AG08396 (cell line): Measurements from ENCODE around the gene LGI1.

Experiments used
- DNase-seq: peaks from one replicate; pipeline ENCODE4 v3.0.0; 2012; ENCODE audit warnings: low spot score, mixed read lengths

Gene LGI1

DNA sequence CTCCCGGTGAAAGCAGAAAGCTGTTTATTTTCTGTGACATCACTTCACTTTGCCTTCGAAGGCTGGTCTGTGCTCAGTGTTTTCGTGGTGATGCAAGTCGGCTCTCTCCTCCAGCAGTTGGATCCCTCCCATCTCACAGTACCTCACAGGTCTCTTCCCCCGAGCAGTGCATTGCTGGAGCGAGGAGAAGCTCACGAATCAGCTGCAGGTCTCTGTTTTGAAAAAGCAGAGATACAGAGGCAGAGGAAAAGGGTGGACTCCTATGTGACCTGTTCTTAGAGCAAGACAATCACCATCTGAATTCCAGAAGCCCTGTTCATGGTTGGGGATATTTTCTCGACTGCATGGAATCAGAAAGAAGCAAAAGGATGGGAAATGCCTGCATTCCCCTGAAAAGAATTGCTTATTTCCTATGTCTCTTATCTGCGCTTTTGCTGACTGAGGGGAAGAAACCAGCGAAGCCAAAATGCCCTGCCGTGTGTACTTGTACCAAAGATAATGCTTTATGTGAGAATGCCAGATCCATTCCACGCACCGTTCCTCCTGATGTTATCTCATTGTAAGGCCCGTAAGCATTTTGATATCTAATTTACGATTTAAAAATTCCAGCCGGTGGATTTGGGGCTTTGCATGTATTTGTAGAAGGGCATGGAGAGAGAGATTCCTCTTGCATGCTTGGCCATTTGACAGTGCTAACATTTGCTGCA lies at the start of gene LGI1:
Gene LGI1, plus strand, starts transcription at position 136 of the 707 bp plus-strand sequence. Its CDS starts 209 bp downstream, at position 345.
- DNase-seq, result no peak

DNA sequence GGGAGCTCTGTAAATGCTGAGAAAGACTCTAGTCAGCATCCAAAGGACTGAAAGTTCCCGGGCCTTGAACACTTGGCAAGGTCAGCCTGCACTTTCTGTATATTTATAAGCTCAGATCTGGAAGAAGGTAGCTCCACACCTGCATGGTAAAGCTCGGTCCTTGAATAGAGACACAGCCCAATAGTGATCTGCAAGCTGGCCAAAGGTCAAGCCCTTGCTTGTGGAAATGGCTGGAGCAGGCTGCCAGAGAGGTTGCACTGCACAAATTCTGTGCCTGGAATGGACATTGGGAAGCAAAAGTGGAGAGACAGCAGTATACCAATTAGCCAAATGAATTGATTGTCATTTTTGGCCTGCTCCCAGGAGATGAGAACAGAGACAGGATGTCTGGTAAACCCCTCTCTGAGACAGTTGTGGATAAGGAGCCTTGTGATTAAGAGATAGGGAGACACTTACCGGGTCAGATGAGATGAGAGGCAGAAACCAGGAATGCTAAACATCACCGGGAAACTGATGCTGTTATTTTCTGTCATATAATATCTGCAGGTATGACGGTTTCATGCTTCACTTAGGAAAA lies 47.3 kb upstream of the LGI1 start:
- no peak for DNase-seq

DNA sequence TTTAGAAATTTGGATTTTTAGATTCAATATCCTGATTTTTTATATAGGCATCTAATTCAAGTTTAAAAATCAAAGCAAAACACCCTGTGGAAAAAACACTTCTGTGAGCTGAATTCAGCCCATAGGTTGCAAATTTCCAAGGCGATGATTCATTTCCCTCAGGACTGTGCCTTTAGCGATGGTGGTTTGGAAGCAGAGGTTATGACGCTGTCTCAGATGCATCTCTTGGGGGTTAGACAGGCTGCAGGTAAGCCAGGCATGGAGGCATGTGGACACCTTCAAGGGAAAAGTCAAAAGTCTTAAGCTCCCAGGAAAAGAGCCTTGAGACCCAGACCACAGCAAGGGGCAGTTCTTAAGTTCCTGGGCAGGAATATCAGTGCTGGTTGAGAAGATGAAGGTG lies 45.8 kb upstream of the LGI1 start:
- DNase-seq, result no peak

DNA sequence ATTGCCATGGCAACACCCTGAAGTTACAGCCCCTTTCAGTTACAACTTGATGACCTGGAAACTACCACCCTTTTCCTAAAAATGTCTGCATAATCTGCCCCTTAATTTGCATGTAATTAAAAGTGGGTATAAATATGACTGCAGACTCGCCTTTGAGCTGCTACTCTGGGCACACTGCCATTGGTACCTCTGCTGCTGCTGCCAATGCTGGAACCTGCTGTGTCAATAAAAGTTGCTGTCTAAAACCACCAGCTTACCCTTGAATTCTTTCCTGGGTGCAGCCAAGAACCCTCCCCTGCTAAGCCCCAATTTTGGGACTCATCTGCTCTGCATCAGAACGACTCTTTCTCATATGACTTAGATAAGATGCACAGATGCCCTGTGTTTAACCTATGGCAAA lies 45.1 kb upstream of the LGI1 start:
- no peak for DNase-seq

DNA sequence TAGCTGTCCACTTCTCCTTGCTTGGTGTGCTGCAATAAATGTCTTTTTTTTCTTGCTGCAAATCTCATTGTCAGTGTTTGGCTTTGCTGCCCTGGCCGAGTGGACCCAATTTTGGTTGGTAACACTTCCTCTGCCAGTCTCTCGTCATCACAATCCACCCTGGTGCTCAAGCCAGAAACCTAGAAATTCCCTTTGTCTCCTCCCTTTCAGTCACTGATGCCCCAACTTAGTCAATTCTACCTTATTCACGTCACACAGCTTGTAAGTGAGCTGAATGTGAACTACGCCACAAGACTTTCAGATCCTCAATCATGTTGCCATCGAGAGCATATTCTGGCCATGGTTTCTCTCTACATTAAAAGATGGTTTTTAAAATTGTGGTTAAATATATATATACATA lies 42.4 kb upstream of the LGI1 start:
- DNase-seq, result no peak

DNA sequence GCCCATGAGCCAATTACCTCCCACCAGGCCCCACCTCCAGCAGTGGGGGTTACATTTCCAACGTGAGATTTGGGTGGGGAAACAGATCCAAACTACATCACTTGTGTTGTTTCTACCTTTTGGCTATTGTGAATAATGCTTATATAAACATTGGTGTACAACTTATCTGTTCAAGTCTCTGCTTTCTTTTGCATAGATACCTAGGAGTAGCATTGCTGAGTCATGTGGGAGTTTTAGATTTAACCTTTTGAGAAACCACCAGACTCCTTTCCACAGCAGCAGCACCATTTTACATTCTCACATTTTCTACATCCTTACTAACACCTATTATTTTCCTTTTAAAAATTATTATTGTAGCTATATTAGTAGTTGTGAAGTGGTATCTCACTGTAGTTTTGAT lies 41.0 kb upstream of the LGI1 start:
- no peak for DNase-seq

DNA sequence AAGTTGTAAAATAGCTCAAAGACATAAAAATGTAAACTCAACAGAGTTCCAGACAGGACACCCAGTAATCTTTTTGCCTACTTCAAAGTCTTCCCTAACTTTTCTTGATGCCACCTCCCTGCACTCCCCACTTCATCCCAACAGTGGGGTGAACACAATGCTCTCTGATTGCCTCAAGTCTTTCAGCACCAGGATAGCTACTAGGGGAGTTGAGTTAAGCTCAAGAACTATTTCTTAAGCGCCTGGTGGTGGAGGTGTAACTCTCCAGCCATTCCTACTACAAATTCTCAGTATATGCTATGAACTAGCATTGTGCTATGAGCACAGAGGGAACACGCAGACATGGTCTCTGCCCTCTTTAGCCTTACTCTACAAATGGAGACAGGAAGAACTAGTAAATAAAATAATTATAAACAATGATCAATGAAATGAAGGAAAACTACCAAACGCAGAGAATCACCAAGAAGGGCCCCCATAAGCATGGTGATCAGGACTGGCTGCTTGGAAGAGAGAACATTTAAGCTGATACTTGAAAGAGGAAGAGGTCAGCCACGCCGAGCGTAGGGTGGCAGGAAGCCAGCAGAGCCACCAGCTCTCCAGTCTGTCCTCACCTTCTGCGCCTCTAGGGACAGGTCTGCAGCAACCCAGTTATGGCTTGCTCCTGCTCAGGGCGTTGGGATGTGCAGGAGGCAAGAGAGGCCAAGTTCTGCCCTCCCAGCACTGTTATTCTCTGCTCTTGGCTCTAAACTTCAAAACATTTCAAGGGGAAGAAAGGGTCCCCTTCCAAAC lies 38.6 kb upstream of the LGI1 start:
- no peak for DNase-seq

DNA sequence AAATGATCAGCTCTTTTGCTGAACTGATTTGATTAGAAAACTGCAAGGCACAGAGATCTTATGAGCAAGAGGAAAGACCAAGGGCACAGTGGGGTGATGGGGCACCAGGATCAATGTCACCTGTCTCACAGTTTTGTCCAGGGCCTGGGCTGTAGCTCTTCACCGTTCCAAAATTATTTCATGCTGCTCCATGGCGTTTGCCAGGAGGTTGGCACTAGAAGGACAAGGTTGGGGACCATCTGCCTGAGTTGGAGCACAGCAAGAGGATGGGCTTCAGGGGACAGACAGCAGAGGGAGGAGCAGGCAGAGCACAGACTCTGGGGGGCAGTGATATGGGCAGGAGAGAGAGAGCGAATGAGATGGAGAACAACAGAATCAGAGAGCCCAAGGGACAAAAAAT lies 37.8 kb upstream of the LGI1 start:
- no peak for DNase-seq

DNA sequence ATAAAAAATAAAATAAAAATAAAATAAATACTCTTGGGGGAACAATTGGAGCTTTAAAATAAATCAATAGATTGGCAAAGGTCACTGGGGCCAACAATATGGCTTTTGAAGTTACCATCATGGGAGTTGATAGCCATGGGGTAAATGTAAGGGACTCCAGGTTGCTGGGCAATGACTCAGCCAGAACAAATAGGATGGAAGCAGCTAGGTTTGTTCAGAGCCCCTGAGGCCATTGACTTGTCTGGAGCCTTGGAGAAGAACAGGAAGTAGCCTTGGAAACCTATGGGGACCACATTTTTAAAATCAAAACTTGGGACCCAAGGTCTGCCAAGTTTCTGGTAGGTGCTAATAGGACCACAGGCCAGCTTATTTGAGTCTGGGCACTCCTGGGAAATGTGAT lies 35.2 kb upstream of the LGI1 start:
- no peak for DNase-seq

DNA sequence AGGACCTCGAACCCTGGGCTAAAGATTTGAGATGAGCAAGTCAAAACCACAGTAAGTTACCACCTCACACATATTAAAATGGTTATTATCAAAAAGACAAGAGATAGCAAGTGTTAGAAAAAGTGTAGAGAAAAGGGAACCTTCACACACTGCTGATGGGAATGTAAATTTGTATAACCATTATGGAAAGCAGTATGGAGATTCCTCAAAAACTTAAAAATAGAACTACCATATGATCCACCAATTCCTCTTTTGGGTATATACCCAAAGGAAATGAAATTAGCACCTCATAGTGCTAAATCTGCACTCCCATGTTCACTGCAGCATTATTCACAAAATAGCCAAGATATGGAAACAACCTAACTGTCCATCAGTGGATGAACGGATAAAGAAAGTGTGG lies 34.6 kb upstream of the LGI1 start:
- no peak for DNase-seq

DNA sequence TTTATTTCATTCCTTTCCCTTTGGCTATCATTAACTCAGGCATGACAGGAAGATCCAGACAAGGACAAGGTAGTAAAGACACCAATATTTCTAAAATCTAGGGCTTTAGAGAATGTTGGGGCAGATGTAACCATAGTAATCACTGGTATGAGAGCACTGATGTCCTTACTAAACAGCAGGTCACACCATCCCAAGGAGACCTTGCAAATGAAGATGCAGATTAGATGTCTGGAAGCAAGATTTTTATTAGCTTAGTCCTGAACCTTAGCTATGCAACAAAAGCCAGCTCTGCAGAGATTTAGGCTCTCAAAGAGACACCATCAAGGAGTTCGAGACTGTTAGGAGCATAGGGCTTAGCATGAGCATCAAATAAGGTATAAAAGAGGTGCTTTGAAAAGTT lies 31.7 kb upstream of the LGI1 start:
- no peak for DNase-seq

DNA sequence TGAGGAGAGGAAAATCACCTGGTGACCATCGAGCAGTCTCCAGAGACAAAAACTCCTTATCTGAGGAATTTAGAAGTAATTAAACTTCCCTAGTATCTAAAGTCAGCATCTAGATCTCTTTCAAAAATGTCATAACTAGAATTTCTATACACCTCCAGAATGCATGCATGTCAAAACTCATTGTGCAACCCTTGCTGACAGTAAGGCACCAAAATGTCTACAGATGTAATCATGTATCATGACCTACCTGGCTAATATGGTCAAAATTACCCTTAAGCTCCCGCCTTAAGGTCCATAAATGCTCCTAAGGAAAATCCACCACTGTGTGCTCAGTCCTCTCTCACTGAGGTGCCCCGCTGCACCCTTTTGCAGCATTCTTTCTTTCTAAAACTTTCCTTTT lies 16.4 kb upstream of the LGI1 start:
- no peak for DNase-seq

DNA sequence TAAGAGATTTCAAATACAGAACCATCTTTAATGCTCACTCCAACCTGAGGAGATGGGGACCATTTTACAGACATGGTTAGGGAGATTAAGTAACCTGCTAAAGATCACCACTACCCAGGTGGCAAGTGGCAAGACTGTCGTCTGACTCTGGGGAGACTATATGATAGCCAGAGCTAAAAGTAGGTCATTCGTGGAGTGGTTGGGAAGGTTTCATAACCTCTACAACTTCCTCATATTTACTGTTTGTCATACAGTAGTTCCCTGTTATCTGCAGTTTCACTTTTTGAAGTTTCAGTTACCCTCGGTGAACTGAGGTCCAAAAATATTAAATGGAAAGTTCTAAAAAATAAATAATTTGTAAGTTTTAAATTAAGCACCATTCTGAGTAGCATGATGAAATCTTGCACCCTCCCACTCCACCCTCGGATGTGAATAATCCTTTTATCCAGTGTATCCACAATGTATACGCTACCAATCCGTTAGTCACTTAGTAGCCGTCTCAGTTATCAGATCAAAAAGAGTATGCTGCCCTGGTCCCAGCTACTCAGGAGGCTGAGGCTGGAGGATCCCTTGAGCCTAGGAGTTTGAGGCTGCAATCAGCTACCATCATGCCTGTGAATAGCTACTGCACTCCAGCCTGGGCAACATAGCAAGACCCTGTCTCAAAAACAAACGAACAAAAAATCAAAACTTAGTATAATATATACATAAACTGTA lies 14.9 kb upstream of the LGI1 start:
- no peak for DNase-seq

DNA sequence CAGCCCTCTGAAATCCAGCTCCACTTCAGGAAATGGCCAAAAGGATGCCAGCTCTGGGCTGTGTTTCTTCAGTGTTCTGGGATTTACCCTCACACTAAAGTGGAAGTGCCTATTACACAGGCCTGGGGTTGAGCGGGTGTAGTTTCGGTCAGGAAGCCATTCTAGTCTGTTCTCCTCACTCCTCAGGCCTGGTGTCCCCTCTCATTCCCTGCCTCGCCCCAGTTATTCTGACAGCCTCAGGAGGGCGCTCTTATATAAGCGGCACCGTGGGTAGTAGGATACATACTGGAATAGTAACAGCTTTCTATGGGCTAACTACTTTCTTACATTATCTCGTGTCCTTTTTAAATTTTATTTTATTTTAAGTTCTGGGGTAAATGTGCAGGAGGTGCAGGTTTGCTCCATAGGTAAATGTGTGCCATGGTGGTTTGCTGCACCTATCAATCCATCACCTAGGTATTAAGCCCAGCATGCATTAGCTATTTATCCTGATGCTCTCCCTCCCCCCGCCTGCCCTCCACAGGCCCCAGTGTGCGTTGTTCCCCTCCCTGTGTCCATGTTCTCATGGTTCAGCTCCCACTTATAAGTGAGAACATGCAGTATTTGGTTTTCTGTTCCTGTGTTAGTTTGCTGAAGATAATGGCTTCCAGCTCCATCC lies 12.2 kb upstream of the LGI1 start:
- DNase-seq, result no peak

DNA sequence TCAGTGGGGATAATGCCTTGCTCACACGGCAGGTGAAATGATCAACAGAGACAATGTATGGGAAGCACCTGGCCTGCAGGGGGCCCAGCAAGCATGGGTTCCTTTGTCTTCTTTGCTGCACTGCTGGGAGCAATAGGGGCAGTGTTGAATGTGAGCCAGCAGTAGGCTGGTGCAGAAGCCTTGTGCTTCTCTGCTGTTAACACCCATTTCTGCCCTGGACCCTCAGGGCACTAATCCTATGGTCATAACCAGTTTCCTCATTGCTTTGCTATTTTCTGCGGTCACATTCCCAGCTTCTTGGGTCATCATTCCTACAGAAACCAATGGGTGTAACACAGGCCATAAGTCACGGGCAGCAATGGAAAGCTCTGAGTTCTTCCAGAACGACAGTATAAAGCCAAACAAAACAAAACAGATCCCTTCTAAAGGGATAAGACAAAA lies 10.9 kb upstream of the LGI1 start:
- DNase-seq, result peak; percentile 64

DNA sequence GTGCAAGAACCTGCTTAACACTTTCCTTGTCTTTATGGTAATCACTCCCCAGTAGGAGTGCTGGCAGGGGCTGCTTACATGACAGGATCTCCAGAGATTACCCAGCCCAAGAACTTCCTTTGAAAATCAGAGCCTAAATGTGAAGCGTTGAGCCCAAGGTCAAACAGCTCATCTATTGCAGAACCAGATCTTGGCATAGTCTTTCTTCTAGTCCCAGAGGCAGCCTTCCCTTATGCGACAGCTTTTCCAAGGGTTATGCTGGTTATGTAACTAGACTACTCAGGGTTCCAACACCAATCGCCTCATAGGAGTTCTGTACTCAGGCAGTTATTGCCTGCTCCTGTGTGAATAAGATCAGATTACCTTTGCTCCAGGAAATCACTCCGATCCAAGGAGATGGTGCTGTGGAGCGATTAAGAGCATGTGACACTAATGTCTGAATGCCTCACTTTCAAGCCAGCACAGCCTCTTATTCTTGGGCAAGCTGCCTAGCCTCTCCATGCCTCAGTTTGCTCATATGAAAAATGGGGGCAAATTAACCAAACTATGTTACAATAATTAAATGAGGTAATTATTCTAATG lies 8.4 kb upstream of the LGI1 start:
- DNase-seq, result no peak

DNA sequence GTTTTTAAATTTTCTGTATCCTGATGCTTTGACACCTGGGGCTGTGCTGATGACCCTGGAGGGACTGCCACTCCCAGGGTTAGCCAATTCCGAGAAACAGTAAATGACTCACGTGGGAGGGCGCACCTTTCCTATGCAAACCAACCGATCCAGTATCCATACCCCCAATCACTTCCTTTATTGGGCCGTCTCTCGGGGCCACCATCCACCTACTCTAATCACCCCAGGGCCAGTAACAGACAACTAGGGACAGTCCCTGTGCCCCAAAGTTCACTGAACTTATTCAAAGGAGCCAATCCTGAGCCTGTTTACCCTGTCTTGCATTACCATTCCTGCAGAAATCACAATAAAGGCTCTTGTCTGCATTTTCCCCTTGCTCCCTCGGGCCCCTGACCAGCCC lies 6.6 kb upstream of the LGI1 start:
- no peak for DNase-seq

DNA sequence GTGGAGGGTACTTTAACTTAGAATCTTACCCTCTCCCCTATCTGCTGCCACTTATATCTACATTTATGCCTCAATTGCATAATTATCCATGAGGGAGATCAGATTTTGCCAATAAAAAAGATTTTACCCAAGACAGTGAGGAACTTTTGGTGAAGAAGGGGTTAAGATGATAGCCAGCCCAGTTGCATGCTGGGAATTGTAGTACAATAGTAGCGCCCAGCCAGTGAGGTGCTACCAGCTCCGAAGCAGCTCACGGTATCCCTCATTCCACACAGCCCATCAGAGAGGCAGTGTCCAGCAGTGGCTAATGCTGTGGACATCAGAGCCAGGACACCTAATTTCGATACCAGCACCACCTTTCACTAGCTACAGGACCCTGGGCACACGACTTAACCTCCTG lies 5.9 kb upstream of the LGI1 start:
- DNase-seq, result peak; percentile 36

DNA sequence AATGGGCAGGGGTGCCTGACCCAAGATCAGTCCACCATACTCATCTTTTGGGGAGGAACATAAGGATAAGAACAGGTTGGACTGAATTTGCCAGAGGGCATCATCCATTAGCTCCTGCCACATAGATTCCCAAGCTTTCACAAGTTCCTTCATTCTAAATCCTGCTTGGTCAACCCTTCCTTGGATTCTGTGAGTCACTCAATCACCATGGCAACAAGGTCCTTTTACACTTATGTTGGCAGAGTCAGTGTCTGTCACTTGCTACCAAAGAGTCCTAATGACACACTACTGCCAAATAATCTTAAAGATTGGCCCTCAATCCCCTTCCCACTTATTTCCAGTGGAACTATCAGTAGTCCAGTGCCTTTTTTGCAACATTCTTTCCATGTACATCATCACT lies 5.0 kb upstream of the LGI1 start:
- no peak for DNase-seq

DNA sequence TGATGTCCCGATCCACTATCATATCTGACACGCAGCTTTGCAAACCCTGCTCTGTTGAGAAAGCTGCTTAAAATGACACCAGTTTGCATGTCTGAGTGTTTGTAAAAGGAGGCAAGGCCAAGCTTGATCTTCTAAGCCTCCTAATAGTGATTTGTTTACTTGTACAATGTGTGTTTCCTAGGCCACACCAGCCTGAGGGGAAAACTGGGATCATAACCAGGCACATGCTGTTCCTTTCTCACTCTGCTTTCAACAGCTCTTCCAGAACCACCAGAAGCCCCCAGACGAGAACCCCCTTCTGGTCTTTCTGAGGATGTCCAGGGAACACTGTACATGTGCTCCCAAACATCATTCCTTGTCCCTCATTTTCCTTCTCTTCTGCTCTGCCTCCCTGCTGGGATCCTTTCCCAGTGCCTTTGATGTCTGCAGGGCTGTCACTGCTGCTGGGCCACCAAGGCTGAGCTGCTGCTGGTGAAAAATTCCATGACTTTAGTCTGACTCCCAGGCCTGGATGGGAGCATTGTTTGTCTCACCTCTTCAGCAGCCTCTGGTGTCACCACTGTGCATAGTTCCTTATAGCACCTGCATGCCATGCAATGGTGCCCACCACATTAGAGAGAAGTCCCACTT lies 4.0 kb upstream of the LGI1 start:
- DNase-seq, result no peak

DNA sequence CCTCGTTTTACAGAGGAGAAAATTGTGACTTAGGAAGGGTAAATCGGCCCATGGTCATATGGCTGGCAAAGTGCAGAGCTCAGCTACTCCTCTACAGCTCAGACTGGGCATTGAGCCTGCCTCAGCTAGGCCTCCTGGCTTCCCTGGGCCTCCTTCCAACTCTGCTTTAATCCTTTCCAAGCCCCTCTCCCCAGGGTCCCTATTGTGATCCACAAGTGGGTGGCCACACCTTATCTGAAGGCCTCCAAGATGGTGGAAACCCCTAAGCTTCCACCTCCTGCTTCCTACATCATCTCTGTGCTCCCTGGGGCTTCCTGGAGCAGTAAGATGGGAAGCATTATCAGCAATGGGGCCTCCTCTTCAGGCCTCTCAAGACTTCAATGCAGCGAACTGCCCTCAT lies 3.0 kb upstream of the LGI1 start:
- DNase-seq, result no peak
